Measurements from ENCODE around the gene CLGN.

- no peak for TF ChIP-seq CSDC2 (CRISPR knock-in tag; IDR thresholded peaks at IDR 0.05)
- no peak for TF ChIP-seq PPARA (CRISPR knock-in tag; IDR thresholded peaks at IDR 0.05; ENCODE audit: borderline replicate concordance)
- TF ChIP-seq BACH2 (CRISPR knock-in tag; IDR thresholded peaks at IDR 0.05; ENCODE audit: borderline replicate concordance): no peak
- TF ChIP-seq ZFP3 (CRISPR knock-in tag; IDR thresholded peaks at IDR 0.05): no peak
- TF ChIP-seq, protein P1, sequence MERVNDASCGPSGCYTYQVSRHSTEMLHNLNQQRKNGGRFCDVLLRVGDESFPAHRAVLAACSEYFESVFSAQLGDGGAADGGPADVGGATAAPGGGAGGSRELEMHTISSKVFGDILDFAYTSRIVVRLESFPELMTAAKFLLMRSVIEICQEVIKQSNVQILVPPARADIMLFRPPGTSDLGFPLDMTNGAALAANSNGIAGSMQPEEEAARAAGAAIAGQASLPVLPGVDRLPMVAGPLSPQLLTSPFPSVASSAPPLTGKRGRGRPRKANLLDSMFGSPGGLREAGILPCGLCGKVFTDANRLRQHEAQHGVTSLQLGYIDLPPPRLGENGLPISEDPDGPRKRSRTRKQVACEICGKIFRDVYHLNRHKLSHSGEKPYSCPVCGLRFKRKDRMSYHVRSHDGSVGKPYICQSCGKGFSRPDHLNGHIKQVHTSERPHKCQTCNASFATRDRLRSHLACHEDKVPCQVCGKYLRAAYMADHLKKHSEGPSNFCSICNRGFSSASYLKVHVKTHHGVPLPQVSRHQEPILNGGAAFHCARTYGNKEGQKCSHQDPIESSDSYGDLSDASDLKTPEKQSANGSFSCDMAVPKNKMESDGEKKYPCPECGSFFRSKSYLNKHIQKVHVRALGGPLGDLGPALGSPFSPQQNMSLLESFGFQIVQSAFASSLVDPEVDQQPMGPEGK (CRISPR knock-in tag; IDR thresholded peaks at IDR 0.05; ENCODE audit: borderline replicate concordance): no peak
- TF ChIP-seq ISL1 (CRISPR knock-in tag; IDR thresholded peaks at IDR 0.05): no peak
- no peak for TF ChIP-seq ARNTL (CRISPR knock-in tag; IDR thresholded peaks at IDR 0.05; ENCODE audit: borderline replicate concordance, low read depth)
- no peak for TF ChIP-seq CREB5 (CRISPR knock-in tag; IDR thresholded peaks at IDR 0.05; ENCODE audit: low read depth)
- no peak for TF ChIP-seq RARB (CRISPR knock-in tag; IDR thresholded peaks at IDR 0.05)
- TF ChIP-seq TSHZ2 (CRISPR knock-in tag; IDR thresholded peaks at IDR 0.05): no peak
These were observed 69.6 kb downstream of the CLGN start for GRCh38 chr4:140357868-140358267.
